Endothelial cell of umbilical vein (primary cell): ENCODE data around the gene FBXO22. TPM values are rescaled to one million over a fixed set of nuclear protein-coding genes. Genes with fewer than 3 reads are reported as not detected.
"Not testable (repeated sequence)": the region's sequence is repeated elsewhere in the genome, so short reads cannot be mapped to it uniquely, and the experiment has no call there.

Experiments
- BruUV-seq: library from RNA; stranded (reverse); fragments of 400-500 nt; replicated peaks from 2 replicates; lab custom pipeline; 2021; lab: Mats Ljungman, UMichigan
- CTCF ChIA-PET: fragments of 300-600, 350-600 bp; sonication (Branson Sonifier 250); formaldehyde crosslinking; loops from one replicate; lab custom pipeline; 2021; ENCODE audit warnings: antibody characterized with exemption, inconsistent platforms; lab: Charles Lee
- POLR2A ChIA-PET: fragments of 300-600, 350-600 bp; sonication (Branson Sonifier 250); formaldehyde crosslinking; loops from one replicate; lab custom pipeline; 2021; ENCODE audit warnings: antibody characterized with exemption, inconsistent platforms; lab: Charles Lee
- DNase-seq: peaks from one replicate; pipeline ENCODE4 v3.0.0-alpha.2; 2011; ENCODE audit warnings: low read depth, low spot score
- FAIRE-seq: peaks from 2 replicates; lab custom pipeline; 2011; peaks lifted over from hg19 to GRCh38; lab: Jason Lieb, UNC
- H2AFZ ChIP-seq: 2 replicates; pipeline ENCODE4 v1.6.0; 2012; ENCODE audit warnings: low read depth, low read length, control low read depth, inconsistent platforms
- H3K27ac ChIP-seq: 2 replicates; pipeline ENCODE4 v1.5.1; 2011; ENCODE audit warnings: low read depth, mild to moderate bottlenecking, control low read depth, low read length, moderate library complexity; ENCODE audit not compliant: insufficient read depth
- H3K27me3 ChIP-seq, 2 experiments: 2 replicates each; pipeline versions ENCODE4 v1.6.0 to v1.6.1; 2011; ENCODE audit warnings: low read length in 2 of 2, mixed read lengths in 1 of 2; ENCODE audit not compliant: control insufficient read depth in 2 of 2, insufficient read depth in 2 of 2
- H3K36me3 ChIP-seq, 2 experiments: 2 replicates in 1 of 2; 3 replicates in 1 of 2; pipeline ENCODE4 v1.5.1; 2011; ENCODE audit warnings: low read length in 2 of 2, mild to moderate bottlenecking in 1 of 2, moderate library complexity in 1 of 2; ENCODE audit not compliant: control insufficient read depth in 2 of 2, insufficient read depth in 2 of 2; ENCODE audit errors: extremely low read depth in 1 of 2
- H3K4me1 ChIP-seq: 3 replicates; pipeline ENCODE4 v1.5.1; 2011; ENCODE audit warnings: mild to moderate bottlenecking, low read length; ENCODE audit not compliant: control insufficient read depth, insufficient read depth; ENCODE audit errors: extremely low read depth
- H3K4me2 ChIP-seq: 2 replicates; pipeline ENCODE4 v1.6.1; 2011; ENCODE audit warnings: low read length, control low read depth, mixed read lengths; ENCODE audit not compliant: insufficient read depth
- H3K4me3 ChIP-seq, 3 experiments: fragments of 200-600 bp in 1 of 3; sonication (generic), shearing (Covaris generic) in 1 of 3; replicated peaks in 1 of 3; 2 replicates each; pipeline ENCODE4 v1.5.1; 2011 to 2016; ENCODE audit warnings: control low read depth in 3 of 3, low read length in 3 of 3, mild to moderate bottlenecking in 2 of 3, inconsistent platforms in 1 of 3, low read depth in 1 of 3, moderate library complexity in 1 of 3; ENCODE audit not compliant: insufficient read depth in 1 of 3
- H3K79me2 ChIP-seq: 2 replicates; pipeline ENCODE4 v1.6.0; 2012; ENCODE audit warnings: low read length, inconsistent platforms; ENCODE audit not compliant: control insufficient read depth, insufficient read depth
- H3K9ac ChIP-seq: replicated peaks from 2 replicates; pipeline ENCODE3; 2011; ENCODE audit warnings: low read length, control low read depth; ENCODE audit not compliant: insufficient read depth; ENCODE audit errors: extremely low read depth
- H3K9me1 ChIP-seq: replicated peaks from 3 replicates; pipeline ENCODE4 v1.6.0; 2011; ENCODE audit warnings: mild to moderate bottlenecking, low read length; ENCODE audit not compliant: control insufficient read depth, insufficient read depth; ENCODE audit errors: extremely low read depth
- H3K9me3 ChIP-seq: replicated peaks from 2 replicates; pipeline ENCODE4 v1.5.1; 2012; ENCODE audit warnings: low read length, inconsistent platforms; ENCODE audit not compliant: control insufficient read depth, insufficient read depth
- H4K20me1 ChIP-seq: replicated peaks from 2 replicates; pipeline ENCODE3; 2011; ENCODE audit warnings: mild to moderate bottlenecking, low read length; ENCODE audit not compliant: control insufficient read depth, insufficient read depth; ENCODE audit errors: extremely low read depth
- CTCF ChIP-seq, 2 donors: IDR thresholded peaks; 1 replicate in 1 of 2; 2 replicates in 1 of 2; pipeline ENCODE4 v1.5.1; 2011; ENCODE audit warnings: low read length in 2 of 2, mild to moderate bottlenecking in 2 of 2, moderate library complexity in 2 of 2, control low read depth in 1 of 2, inconsistent platforms in 1 of 2, low read depth in 1 of 2; ENCODE audit not compliant: insufficient read depth in 1 of 2; ENCODE audit errors: extremely low read depth in 1 of 2
- EZH2 ChIP-seq: IDR thresholded peaks from 2 replicates; pipeline ENCODE4 v1.6.1; 2012; ENCODE audit warnings: borderline replicate concordance, low read depth, mild to moderate bottlenecking, moderate library complexity, low read length, inconsistent platforms; ENCODE audit not compliant: severe bottlenecking
- FOS ChIP-seq: IDR thresholded peaks from 2 replicates; pipeline ENCODE4 v1.6.1; 2011; ENCODE audit warnings: mild to moderate bottlenecking, low read length, moderate library complexity, borderline replicate concordance; ENCODE audit not compliant: insufficient read depth
- GATA2 ChIP-seq: IDR thresholded peaks from 2 replicates; pipeline ENCODE4 v1.7.0; 2011; ENCODE audit warnings: low read depth, mild to moderate bottlenecking, moderate library complexity, mixed read lengths, low read length; ENCODE audit not compliant: insufficient read length, insufficient read depth
- JUN ChIP-seq: IDR thresholded peaks from 2 replicates; pipeline ENCODE4 v1.6.1; 2011; ENCODE audit warnings: borderline replicate concordance, low read depth; ENCODE audit not compliant: insufficient read length, insufficient read depth
- MAX ChIP-seq: IDR thresholded peaks from 2 replicates; pipeline ENCODE4 v1.6.1; 2011; ENCODE audit not compliant: insufficient read depth, insufficient read length
- MYC ChIP-seq: IDR thresholded peaks from one replicate; pipeline ENCODE4 v1.6.1; 2011; ENCODE audit warnings: mild to moderate bottlenecking, low read depth, low read length
- POLR2A ChIP-seq: IDR thresholded peaks from 2 replicates; pipeline ENCODE4 v1.6.1; 2012; ENCODE audit warnings: low read depth, mild to moderate bottlenecking, control low read depth, low read length
- POLR2AphosphoS5 ChIP-seq: IDR thresholded peaks from 2 replicates; pipeline ENCODE4 v1.6.1; 2012; ENCODE audit warnings: low read depth, mild to moderate bottlenecking, control low read depth, low read length, moderate library complexity; ENCODE audit not compliant: insufficient read depth
- dilution Hi-C: fragments of 300-500 bp; cut with MboI; formaldehyde crosslinking; loops from one replicate; pipeline ENCODE4 v1.15.0; 2019; ENCODE audit warnings: low sequenced_read_pairs; ENCODE audit not compliant: extremely low pct_ligation_motif_present
- intact Hi-C: fragments of 100-400 bp; cut with micrococcal nuclease; formaldehyde crosslinking; loops from one replicate; pipeline ENCODE4 v1.10.0; 2022
- polyA plus RNA-seq, 4 experiments: library from polyadenylated mRNA; depleted of rRNA in 3 of 4; stranded (reverse) in 3 of 4; unstranded in 1 of 4; fragments of >200 nt; gene quantifications; 2 replicates each; pipeline versions ENCODE4 v1.2.1 to v1.2.3, GENCODE V29; 2011 to 2012; ENCODE audit warnings: missing spikeins in 1 of 4
- total RNA-seq: library from RNA; stranded (reverse); gene quantifications from 2 replicates; pipeline ENCODE4 v1.2.3, GENCODE V29; 2021

Gene FBXO22
- total and polyA plus RNA-seq, 2 donors (not counting 3 experiments of a cell fraction or from before 2014, with no cell fraction given) = 20.8 to 41.6 TPM

GRCh38 chr15:75966073-75966472, 62.4 kb downstream of the FBXO22 start:
- intact Hi-C loops = no loop called here
- H4K20me1 ChIP-seq = no peaks in the 10 kb centered on the region

GRCh38 chr15:75976766-75977165, 73.1 kb downstream of the FBXO22 start:
- POLR2A ChIA-PET = not testable (repeated sequence)

More at GRCh38 chr15:75966073-75966472, 62.4 kb downstream of the FBXO22 start:
- no peak overlapping the region for H3K4me3 ChIP-seq
- H3K79me2 ChIP-seq = no peaks in the 10 kb centered on the region
- H3K36me3 ChIP-seq = no peaks in the 10 kb centered on the region
- H3K4me1 ChIP-seq = no peaks in the 10 kb centered on the region
- H2AFZ ChIP-seq = no peak overlapping the region
- POLR2A ChIA-PET = no interaction called here
- peaks cover 1 to 16% of the 10 kb centered on the region in 2 experiments for H3K27me3 ChIP-seq
- dilution Hi-C loops = no loop called here
- DNase-seq = no peak
- no peaks in the 10 kb centered on the region for H3K9me3 ChIP-seq
- H3K9ac ChIP-seq = no peak overlapping the region
- BruUV-seq = no TSS peak
- CTCF ChIA-PET = interaction anchor here (0.8 kb wide), 1 partner anchor 9 kb away, joined by 3 read pairs; no protein-coding TSS in a partner anchor
- H3K27ac ChIP-seq = no peak overlapping the region
- TF ChIP-seq CTCF (IDR thresholded peaks at IDR 0.05; ENCODE audit: extremely low read depth in 1 of 2, insufficient read depth in 1 of 2, low read depth in 1 of 2, low read length in 2 of 2) (no peak), MYC (no peak), MAX (no peak), POLR2A (no peak), POLR2AphosphoS5 (no peak), FOS (no peak), EZH2 (no peak), GATA2 (no peak), JUN (no peak)
- FAIRE-seq = no peak
- no peak overlapping the region for H3K4me2 ChIP-seq
- no peaks in the 10 kb centered on the region for H3K9me1 ChIP-seq

More at GRCh38 chr15:75976766-75977165, 73.1 kb downstream of the FBXO22 start:
- DNase-seq, H3K27ac ChIP-seq, H3K4me3 ChIP-seq, H3K4me2 ChIP-seq, dilution Hi-C loops, H3K4me1 ChIP-seq, H4K20me1 ChIP-seq, intact Hi-C loops, H3K36me3 ChIP-seq, CTCF ChIA-PET, BruUV-seq, H3K9ac ChIP-seq, H3K9me1 ChIP-seq, H3K9me3 ChIP-seq, FAIRE-seq, H2AFZ ChIP-seq, H3K79me2 ChIP-seq: not testable (repeated sequence)
- peaks cover 7 to 13% of the 10 kb centered on the region in 2 experiments for H3K27me3 ChIP-seq
